NCI-H526 (cell line): ENCODE measurements around the gene BARHL2.
A peak's percentile ranks its signal among the peaks of the same experiment; 100 is the strongest.

ENCODE experiments used
- DNase-seq, 2 experiments: peaks; one replicate each; lab custom pipeline; 2025; lab: John Stamatoyannopoulos, UW

The BARHL2 gene

GRCh38 chr1:90716552-90717355 lies at the start of gene BARHL2:
Gene BARHL2 (minus strand): TSS chr1:90717302. CDS start chr1:90717195, 107 bp downstream.
- no peak for DNase-seq

GRCh38 chr1:90763930-90764329 lies 46.8 kb upstream of the BARHL2 start:
- DNase-seq, result no peak

- no peak for DNase-seq
These were observed 46.4 kb upstream of the BARHL2 start for GRCh38 chr1:90763506-90763905.

- DNase-seq, result peak; percentile 84 to 86
These were observed 44.9 kb upstream of the BARHL2 start for GRCh38 chr1:90761781-90762589.

- peak in 1 of 2 experiments; percentile 18 for DNase-seq
These were observed 44.1 kb upstream of the BARHL2 start for GRCh38 chr1:90761156-90761555.

- no peak for DNase-seq
These were observed 36.5 kb upstream of the BARHL2 start for GRCh38 chr1:90753556-90753955.

GRCh38 chr1:90748668-90749067 lies 31.6 kb upstream of the BARHL2 start:
- no peak for DNase-seq

- DNase-seq, result no peak
These were observed 29.8 kb upstream of the BARHL2 start for GRCh38 chr1:90746857-90747256.

- no peak for DNase-seq
These were observed 28.9 kb upstream of the BARHL2 start for GRCh38 chr1:90745972-90746371.

GRCh38 chr1:90732136-90732535 lies 15.0 kb upstream of the BARHL2 start:
- no peak for DNase-seq

- no peak for DNase-seq
These were observed 14.4 kb upstream of the BARHL2 start for GRCh38 chr1:90731382-90732050.

GRCh38 chr1:90730243-90731022 lies 13.3 kb upstream of the BARHL2 start:
- peak in 1 of 2 experiments; percentile 70 for DNase-seq

- DNase-seq, result peak; percentile 11 to 69
These were observed 12.6 kb upstream of the BARHL2 start for GRCh38 chr1:90729504-90730242.

GRCh38 chr1:90728502-90729287 lies 11.6 kb upstream of the BARHL2 start:
- no peak for DNase-seq

GRCh38 chr1:90727917-90728501 lies 10.9 kb upstream of the BARHL2 start:
- no peak for DNase-seq

- DNase-seq, result no peak
These were observed 9.9 kb upstream of the BARHL2 start for GRCh38 chr1:90726986-90727480.

- DNase-seq, result no peak
These were observed 9.4 kb upstream of the BARHL2 start for GRCh38 chr1:90726425-90726985.

GRCh38 chr1:90725657-90726424 lies 8.7 kb upstream of the BARHL2 start:
- peak in 1 of 2 experiments; percentile 46 for DNase-seq
